D721Med (cell line): ENCODE data around the gene SOCS6.

ENCODE experiments used
- DNase-seq: peaks from one replicate; pipeline ENCODE4 v3.0.0; 2011; ENCODE audit warnings: low spot score; ENCODE audit not compliant: insufficient read length
- FAIRE-seq: peaks from 2 replicates; lab custom pipeline; 2011; peaks lifted over from hg19 to GRCh38; lab: Jason Lieb, UNC
- CTCF ChIP-seq: IDR thresholded peaks from 2 replicates; pipeline ENCODE4 v1.5.1; 2012; ENCODE audit warnings: mild to moderate bottlenecking, control low read depth; ENCODE audit not compliant: insufficient read depth; ENCODE audit errors: missing control alignments

SOCS6 gene

GRCh38 chr18:70332694-70333093 lies 43.8 kb downstream of the SOCS6 start:
- no peak for DNase-seq
- FAIRE-seq = no peak
- TF ChIP-seq CTCF = no peak

- TF ChIP-seq CTCF = no peak
- FAIRE-seq (no peak), DNase-seq (no peak)
These were observed 44.5 kb downstream of the SOCS6 start for GRCh38 chr18:70333316-70333715.

- FAIRE-seq = no peak
- no peak for TF ChIP-seq CTCF
- DNase-seq = no peak
These were observed 44.9 kb downstream of the SOCS6 start for GRCh38 chr18:70333757-70334156.

GRCh38 chr18:70334264-70334663 lies 45.4 kb downstream of the SOCS6 start:
- no peak for DNase-seq
- TF ChIP-seq CTCF = no peak
- FAIRE-seq = no peak

DNA sequence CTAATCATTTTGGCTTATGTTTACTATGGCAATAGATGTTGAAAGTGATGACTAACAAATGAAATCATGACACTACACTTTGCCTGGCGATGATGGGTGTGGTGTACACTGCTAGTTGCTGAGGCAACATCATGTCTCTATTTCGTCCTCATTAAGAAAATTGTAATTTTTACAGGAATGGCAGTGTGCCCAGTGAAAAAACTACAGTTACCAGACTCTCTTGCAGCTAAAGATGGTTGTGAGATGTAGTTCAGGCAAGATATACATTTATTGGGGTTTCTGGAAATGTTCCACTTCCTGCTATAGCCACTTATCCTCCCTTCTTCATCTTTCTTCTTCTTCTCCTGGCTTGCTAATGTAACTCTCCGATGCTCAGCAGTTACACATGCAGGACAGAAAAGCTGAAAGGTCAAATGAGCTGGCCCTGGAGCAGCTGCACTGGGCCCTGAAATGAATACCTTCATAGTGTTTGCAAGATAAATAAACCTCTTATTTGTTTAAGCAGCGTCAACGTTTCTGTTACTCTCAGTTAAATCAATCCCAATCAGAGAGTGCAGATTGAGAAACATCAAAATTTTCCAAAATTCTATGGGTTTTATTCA lies 46.0 kb downstream of the SOCS6 start:
- FAIRE-seq = no peak
- DNase-seq = no peak
- no peak for TF ChIP-seq CTCF

DNA sequence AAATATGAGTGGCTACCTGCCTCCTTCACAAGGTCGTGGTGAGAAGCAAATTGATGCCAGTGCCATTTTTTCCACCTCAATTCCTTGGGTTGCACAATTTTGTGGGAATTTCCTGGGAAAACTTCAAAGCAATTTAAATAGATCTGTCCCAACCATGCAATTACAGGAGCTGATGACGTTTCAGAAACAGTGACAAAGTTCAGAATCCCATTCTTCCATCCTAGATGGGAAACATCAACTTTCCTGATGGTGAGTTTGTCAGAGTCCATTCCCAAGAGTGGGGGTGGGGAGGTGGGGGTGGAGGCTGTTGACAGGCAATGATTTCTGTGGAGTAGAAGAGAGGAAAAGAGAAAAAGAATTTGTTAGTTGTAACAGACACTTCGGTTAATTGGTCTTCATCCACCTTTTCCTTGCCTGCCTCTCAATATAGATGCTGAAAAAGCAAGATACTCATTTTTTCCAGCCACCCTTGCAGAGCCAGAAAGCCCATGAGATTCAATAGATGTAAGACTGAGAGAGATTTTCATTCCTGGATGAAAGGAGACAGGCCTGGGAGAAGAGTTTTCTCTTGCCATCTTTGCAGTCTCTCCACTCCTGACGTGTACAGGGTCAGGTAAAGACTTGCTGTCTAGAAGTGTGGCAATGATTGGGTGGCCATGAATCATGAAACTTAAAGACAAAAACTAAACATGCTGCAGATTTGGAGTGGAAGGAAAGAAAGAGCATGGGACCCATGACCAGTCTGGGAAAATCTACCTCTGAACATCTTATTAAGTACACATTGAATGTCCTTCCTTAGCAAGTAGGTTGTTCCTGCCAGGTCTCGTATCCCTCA lies 47.3 kb downstream of the SOCS6 start:
- TF ChIP-seq CTCF = no peak
- FAIRE-seq (no peak), DNase-seq (no peak)
